Measurements from ENCODE around the gene CALML5. TPM values are rescaled to one million over a fixed set of nuclear protein-coding genes. Genes with fewer than 3 reads are reported as not detected.

The CALML5 gene
- total RNA-seq, 2 experiments from 2014 or later: not detected

GRCh38 chr10:5490698-5491464, 8.5 kb downstream of the CALML5 start:
- ChIA-PET POLR2A (no interaction called here), CTCF (interaction anchor here (1.6 kb wide), 1 partner anchor 132 kb away, joined by 7 read pairs; no protein-coding TSS in a partner anchor)
- DNase-seq: no peak
- Mint-ChIP-seq H3K36me3 (peaks cover 6% of the 10 kb centered on the region), H3K4me1 (ENCODE audit: low read depth) (no peaks in the 10 kb centered on the region), H3K9me3 (peaks cover 12% of the 10 kb centered on the region), H3K27me3 (no peaks in the 10 kb centered on the region), H3K4me3 (no peak overlapping the region), H3K27ac (no peak overlapping the region)
- intact Hi-C loops (cut with micrococcal nuclease): no loop called here

DNA sequence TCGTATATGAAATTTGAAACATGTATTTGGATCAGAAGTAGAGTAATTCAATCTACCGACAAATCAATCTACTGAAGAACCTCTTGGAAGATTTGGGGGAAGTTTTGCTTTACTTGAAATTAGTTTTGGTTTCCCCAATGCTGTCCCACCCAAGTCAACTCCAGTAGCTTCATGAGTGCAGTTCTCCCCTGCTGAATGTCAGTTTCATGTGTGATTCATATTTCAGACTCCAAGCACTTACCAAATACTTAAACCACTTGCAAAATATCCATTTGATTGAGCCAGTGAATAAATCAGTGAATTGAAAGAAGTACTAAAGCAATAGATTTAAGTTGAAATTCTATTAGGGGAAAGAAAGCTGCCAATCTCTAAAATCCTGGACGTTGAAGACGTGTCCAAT, 9.3 kb downstream of the CALML5 start:
- Mint-ChIP-seq H3K27ac (no peak overlapping the region), H3K4me3 (no peak overlapping the region), H3K36me3 (peaks cover 6% of the 10 kb centered on the region), H3K27me3 (peaks cover 1% of the 10 kb centered on the region), H3K4me1 (ENCODE audit: low read depth) (no peaks in the 10 kb centered on the region), H3K9me3 (peaks cover 12% of the 10 kb centered on the region)
- ChIA-PET POLR2A (no interaction called here), CTCF (interaction anchor here (1.6 kb wide), 1 partner anchor 133 kb away, joined by 7 read pairs; no protein-coding TSS in a partner anchor)
- no peak for DNase-seq
- intact Hi-C loops (cut with micrococcal nuclease): no loop called here

GRCh38 chr10:5488272-5489161, 10.9 kb downstream of the CALML5 start:
- Mint-ChIP-seq H3K27me3 (peaks cover 1% of the 10 kb centered on the region), H3K9me3 (peaks cover 12% of the 10 kb centered on the region), H3K36me3 (peaks cover 6% of the 10 kb centered on the region), H3K4me3 (no peak overlapping the region), H3K27ac (no peak overlapping the region), H3K4me1 (ENCODE audit: low read depth) (no peaks in the 10 kb centered on the region)
- no peak for DNase-seq
- CTCF ChIA-PET: no interaction called here
- intact Hi-C loops (cut with micrococcal nuclease): no loop called here
- POLR2A ChIA-PET: no interaction called here

- Mint-ChIP-seq H3K4me3 (no peak overlapping the region), H3K9me3 (peaks cover under 1% of the 10 kb centered on the region), H3K27me3 (peaks cover 1% of the 10 kb centered on the region), H3K4me1 (ENCODE audit: low read depth) (no peaks in the 10 kb centered on the region), H3K36me3 (no peaks in the 10 kb centered on the region), H3K27ac (no peak overlapping the region)
- no peak for DNase-seq
- ChIA-PET POLR2A (no interaction called here), CTCF (no interaction called here)
- intact Hi-C loops (cut with micrococcal nuclease): no loop called here
Observed at GRCh38 chr10:5486853-5487235, 12.5 kb downstream of the CALML5 start.

DNA sequence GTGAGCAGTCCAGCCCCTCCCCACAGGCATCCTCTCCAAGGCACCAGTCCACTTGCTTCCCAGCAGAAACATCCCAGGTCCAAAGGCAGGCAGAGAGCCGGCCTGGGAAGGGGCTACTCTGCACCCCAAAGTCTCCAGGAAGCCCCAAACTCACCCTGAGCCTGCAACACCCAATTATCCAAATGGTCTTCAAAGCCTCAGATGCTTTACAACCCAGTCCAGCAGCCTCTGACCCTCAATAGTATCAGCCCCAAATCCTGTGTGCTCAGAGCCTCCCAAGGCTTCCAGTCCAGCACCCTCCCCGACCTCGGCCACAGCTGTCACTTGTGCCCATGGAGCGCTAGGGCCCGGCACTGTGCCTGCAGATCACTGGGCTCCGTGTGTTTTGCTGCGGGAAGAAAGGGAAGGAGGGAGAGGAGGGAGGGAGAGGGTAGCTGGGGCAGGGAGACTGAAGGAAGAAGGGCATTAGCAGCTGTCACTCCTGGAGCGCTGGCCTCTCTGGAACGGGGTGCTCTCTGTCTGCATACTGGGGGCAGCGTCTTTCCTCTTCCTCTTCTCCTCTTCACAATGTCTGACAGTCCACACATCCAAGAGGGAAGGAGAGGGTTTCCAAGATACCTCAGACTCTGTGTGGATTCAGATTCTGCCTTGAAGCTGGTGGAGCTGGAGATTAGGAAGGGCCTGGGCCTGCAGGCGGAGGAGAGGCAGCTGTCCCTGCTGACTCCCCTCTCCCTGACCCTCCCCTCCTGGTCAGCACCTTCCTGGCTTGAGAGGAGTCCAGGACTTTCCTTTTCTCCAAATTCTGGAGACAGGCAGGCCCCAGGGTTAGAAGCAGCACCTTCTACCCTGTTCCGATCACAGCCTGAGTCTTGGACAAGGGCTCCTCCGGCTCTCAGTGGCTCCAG, 13.2 kb downstream of the CALML5 start:
- no peak for DNase-seq
- Mint-ChIP-seq H3K4me1 (ENCODE audit: low read depth) (no peaks in the 10 kb centered on the region), H3K4me3 (no peak overlapping the region), H3K36me3 (no peaks in the 10 kb centered on the region), H3K27ac (no peak overlapping the region), H3K9me3 (no peaks in the 10 kb centered on the region), H3K27me3 (peaks cover 1% of the 10 kb centered on the region)
- intact Hi-C loops (cut with micrococcal nuclease): no loop called here
- ChIA-PET POLR2A (no interaction called here), CTCF (interaction anchor here (1.0 kb wide), 1 partner anchor 44 kb away, joined by 3 read pairs; no protein-coding TSS in a partner anchor)

DNA sequence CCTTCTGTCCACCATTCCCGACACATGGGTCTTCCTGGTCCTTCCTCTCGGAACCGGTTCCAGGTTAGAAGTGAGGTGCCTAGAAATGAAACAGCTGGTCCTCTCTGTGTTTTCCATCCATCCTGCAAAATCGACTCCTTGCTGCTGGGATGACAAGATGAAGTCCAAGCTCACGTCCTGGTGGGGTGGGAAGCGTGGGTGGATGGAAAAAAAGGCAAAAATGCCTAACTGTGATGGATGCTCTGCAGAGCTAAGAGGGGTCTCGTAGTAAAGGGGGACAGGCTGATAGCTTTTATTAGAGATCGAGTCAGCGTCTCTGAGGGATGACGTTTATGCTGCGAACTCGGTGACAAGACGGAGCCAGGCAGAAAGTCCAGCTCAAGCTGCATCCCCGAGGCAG, 14.1 kb downstream of the CALML5 start:
- intact Hi-C loops (cut with micrococcal nuclease): no loop called here
- Mint-ChIP-seq H3K4me1 (ENCODE audit: low read depth) (no peaks in the 10 kb centered on the region), H3K27me3 (peaks cover 1% of the 10 kb centered on the region), H3K36me3 (no peaks in the 10 kb centered on the region), H3K4me3 (no peak overlapping the region), H3K27ac (no peak overlapping the region), H3K9me3 (no peaks in the 10 kb centered on the region)
- DNase-seq: no peak
- CTCF ChIA-PET: interaction anchor here (1.0 to 1.8 kb wide), 2 partner anchors 43 to 138 kb away, joined by 3 to 6 read pairs; no protein-coding TSS in a partner anchor
- POLR2A ChIA-PET: no interaction called here

DNA sequence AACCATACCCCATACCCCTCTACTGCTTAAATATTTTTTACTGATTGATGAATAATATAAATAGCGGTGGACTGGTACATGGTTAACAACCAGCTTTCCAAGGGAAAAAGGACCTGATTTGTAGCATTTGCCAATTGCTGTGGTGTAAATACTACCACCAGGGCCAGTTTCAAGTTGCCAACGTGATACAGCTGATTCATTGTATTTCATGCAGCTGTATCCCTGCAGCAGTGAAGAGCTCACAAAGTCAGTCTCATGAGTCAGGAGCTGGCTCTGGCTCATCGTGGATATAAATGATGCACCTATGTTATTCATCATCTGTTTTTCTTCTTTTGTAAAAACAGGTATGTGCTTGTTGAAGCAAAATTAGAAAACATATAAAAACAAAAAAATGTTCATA, 15.2 kb downstream of the CALML5 start:
- intact Hi-C loops (cut with micrococcal nuclease): no loop called here
- Mint-ChIP-seq H3K36me3 (no peaks in the 10 kb centered on the region), H3K27ac (no peak overlapping the region), H3K4me3 (no peak overlapping the region), H3K4me1 (ENCODE audit: low read depth) (no peaks in the 10 kb centered on the region), H3K27me3 (peaks cover 1% of the 10 kb centered on the region), H3K9me3 (no peaks in the 10 kb centered on the region)
- POLR2A ChIA-PET: no interaction called here
- CTCF ChIA-PET: interaction anchor here (1.8 kb wide), 1 partner anchor 139 kb away, joined by 6 read pairs; no protein-coding TSS in a partner anchor
- no peak for DNase-seq

DNA sequence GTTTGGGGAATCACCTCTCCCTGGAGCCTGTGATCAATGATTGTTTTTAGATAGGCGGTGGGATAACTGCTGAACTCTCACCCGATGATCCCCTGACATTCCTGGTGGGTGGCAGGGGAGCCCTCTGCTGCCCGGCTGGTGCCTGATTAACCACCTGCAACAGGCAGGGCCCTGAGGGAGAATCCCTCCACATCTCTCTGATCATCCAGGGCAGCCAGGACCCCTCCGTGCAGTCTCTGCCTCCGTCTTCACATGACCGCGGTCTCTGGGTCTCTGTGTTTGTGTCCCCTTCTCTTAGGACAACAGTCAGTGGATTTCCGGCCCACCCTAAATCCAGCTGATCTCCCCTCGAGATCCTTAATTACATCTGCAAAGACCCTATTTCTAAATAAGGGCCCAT, 17.4 kb downstream of the CALML5 start:
- peaks cover 1% of the 10 kb centered on the region for H3K27me3 Mint-ChIP-seq
- DNase-seq: no peak
- H3K4me3 Mint-ChIP-seq: no peak overlapping the region
- CTCF ChIA-PET: no interaction called here
- no peaks in the 10 kb centered on the region for H3K4me1 Mint-ChIP-seq (ENCODE audit: low read depth)
- no peaks in the 10 kb centered on the region for H3K9me3 Mint-ChIP-seq
- H3K36me3 Mint-ChIP-seq: no peaks in the 10 kb centered on the region
- H3K27ac Mint-ChIP-seq: no peak overlapping the region
- intact Hi-C loops (cut with micrococcal nuclease): no loop called here
- POLR2A ChIA-PET: no interaction called here

- no peaks in the 10 kb centered on the region for H3K4me1 Mint-ChIP-seq (ENCODE audit: low read depth)
- no peak overlapping the region for H3K27ac Mint-ChIP-seq
- peaks cover 1% of the 10 kb centered on the region for H3K27me3 Mint-ChIP-seq
- no peaks in the 10 kb centered on the region for H3K9me3 Mint-ChIP-seq
- POLR2A ChIA-PET: no interaction called here
- H3K4me3 Mint-ChIP-seq: no peak overlapping the region
- CTCF ChIA-PET: no interaction called here
- DNase-seq: no peak
- intact Hi-C loops (cut with micrococcal nuclease): no loop called here
- no peaks in the 10 kb centered on the region for H3K36me3 Mint-ChIP-seq
Observed at GRCh38 chr10:5481121-5481520, 18.2 kb downstream of the CALML5 start.

- ChIA-PET CTCF (interaction anchor here (1.4 kb wide), 1 partner anchor 143 kb away, joined by 9 read pairs; no protein-coding TSS in a partner anchor), POLR2A (no interaction called here)
- intact Hi-C loops (cut with micrococcal nuclease): no loop called here
- peaks cover 1% of the 10 kb centered on the region for H3K27me3 Mint-ChIP-seq
- H3K27ac Mint-ChIP-seq: no peak overlapping the region
- H3K9me3 Mint-ChIP-seq: no peaks in the 10 kb centered on the region
- H3K4me1 Mint-ChIP-seq (ENCODE audit: low read depth): no peaks in the 10 kb centered on the region
- no peak overlapping the region for H3K4me3 Mint-ChIP-seq
- DNase-seq: no peak
- H3K36me3 Mint-ChIP-seq: no peaks in the 10 kb centered on the region
Observed at GRCh38 chr10:5480162-5480941, 19.0 kb downstream of the CALML5 start.

DNA sequence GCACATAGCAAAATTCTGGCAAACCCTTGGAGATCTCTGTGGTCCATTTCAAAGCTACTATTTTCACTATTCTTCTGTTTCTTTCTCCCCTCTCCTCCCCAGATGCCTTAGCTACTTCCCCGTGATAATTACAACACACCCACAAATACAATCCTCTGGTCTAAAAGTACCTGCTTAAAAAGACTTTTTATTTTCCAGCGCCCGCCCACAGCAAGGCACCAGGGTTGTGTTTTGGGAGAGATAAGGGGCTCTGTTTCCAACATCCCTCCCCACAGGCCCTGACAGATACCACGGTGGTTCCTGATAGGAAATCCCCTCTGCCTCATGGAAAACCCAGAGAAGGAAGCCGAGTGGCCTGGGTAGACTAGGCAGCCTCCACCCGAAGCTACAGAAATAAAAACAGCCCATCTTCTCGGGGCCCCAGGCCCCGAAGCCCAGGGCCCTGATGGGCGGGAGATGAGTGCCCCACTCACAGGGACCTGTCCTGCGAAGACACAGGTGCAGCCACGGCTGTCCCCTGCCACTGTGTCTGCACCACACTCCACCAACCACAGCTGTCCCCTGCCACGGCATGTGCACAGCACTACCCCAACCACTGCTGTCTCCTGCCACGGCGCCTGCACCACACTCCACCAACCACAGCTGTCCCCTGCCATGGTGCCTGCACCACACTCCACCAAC, 19.7 kb downstream of the CALML5 start:
- H3K9me3 Mint-ChIP-seq: no peaks in the 10 kb centered on the region
- H3K4me3 Mint-ChIP-seq: no peak overlapping the region
- H3K27ac Mint-ChIP-seq: no peak overlapping the region
- ChIA-PET POLR2A (no interaction called here), CTCF (interaction anchor here (1.4 kb wide), 1 partner anchor 144 kb away, joined by 9 read pairs; no protein-coding TSS in a partner anchor)
- DNase-seq: no peak
- no peaks in the 10 kb centered on the region for H3K4me1 Mint-ChIP-seq (ENCODE audit: low read depth)
- no peaks in the 10 kb centered on the region for H3K36me3 Mint-ChIP-seq
- intact Hi-C loops (cut with micrococcal nuclease): no loop called here
- no peaks in the 10 kb centered on the region for H3K27me3 Mint-ChIP-seq

Measured in activated CD4-positive, alpha-beta memory T cell treated with anti-CD3 and anti-CD28 coated beads for 36 hours (primary cell).